ENCODE measurements around the gene DLK1.

Gene DLK1

DNA sequence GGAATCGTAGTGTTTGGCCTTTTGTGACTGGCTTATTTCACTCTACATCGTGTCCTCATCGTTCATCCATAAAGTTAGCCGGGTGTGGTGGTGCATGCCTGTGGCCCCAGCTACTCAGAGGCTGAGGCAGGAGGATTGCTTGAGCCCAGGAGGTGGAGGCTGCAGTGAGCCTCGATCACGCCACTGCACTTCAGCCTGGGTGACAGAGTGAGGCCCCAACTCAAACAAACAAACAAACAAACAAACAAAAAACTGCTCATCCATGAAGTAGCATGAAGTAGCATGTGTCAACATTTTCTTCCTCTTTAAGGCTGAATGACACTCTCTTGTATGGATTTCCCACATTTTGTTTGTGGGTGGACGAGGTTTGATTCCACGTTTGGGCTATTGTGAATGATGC, 55.3 kb downstream of the DLK1 start:
- TF ChIP-seq, protein P1, sequence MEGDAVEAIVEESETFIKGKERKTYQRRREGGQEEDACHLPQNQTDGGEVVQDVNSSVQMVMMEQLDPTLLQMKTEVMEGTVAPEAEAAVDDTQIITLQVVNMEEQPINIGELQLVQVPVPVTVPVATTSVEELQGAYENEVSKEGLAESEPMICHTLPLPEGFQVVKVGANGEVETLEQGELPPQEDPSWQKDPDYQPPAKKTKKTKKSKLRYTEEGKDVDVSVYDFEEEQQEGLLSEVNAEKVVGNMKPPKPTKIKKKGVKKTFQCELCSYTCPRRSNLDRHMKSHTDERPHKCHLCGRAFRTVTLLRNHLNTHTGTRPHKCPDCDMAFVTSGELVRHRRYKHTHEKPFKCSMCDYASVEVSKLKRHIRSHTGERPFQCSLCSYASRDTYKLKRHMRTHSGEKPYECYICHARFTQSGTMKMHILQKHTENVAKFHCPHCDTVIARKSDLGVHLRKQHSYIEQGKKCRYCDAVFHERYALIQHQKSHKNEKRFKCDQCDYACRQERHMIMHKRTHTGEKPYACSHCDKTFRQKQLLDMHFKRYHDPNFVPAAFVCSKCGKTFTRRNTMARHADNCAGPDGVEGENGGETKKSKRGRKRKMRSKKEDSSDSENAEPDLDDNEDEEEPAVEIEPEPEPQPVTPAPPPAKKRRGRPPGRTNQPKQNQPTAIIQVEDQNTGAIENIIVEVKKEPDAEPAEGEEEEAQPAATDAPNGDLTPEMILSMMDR (IDR thresholded peaks at IDR 0.05; ENCODE audit: low read depth, low read length, missing control alignments) = no peak
- Histone ChIP-seq H3K36me3 (replicated peaks) (no peaks in the 10 kb centered on the region), H3K27me3 (replicated peaks) (no peaks in the 10 kb centered on the region), H3K27ac (no peak overlapping the region), H3K4me3 (ENCODE audit: low read depth, low read length) (no peak overlapping the region)
- in situ Hi-C loops (cut with HindIII; ENCODE audit: low pct_ligation_motif_present, low sequenced_read_pairs) = no loop called here
- no peak for DNase-seq

DNA sequence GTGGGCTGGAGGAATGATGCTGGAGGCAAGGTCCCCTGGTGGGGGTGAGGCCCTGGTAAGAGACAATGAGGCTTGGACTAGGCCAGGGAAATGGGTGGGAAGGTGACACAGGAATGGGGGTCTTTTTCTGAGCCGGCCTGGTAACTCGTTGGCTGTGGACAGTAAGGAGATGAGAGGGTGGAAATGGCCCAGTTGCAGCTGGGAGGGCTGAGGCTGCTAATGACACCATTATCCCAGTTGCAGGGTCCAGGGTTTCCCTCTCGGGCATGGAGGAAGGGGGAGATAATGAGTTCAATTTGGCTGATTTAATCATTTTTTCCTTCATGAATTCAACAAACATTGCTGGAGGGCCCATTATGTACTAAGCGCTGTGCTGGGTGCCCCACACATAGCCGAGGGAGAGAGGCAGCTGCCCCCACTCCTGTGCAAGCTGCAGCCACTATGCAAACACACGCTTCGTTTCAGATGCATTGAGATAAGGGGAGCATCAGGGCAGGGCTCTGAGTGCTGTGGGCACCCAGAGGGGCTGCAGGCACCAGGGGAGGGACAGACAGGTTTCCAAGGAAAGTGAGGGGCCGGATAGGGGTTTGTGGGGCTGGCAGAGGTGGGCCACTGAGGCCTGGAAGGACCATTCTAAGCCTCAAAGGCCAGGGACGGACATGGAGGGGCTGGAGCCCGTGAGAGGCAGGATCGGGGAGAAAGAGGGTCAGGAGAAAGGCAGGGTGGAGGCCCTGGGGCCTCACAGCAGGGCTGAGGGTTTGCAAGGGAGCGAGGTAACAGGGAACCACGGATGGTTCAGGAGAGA, 56.0 kb downstream of the DLK1 start:
- Histone ChIP-seq H3K36me3 (replicated peaks) (no peaks in the 10 kb centered on the region), H3K27ac (no peak overlapping the region), H3K4me3 (ENCODE audit: low read depth, low read length) (no peak overlapping the region), H3K27me3 (replicated peaks) (no peaks in the 10 kb centered on the region)
- TF ChIP-seq, protein P1 (IDR thresholded peaks at IDR 0.05; ENCODE audit: low read depth, low read length, missing control alignments) = no peak
- in situ Hi-C loops (cut with HindIII; ENCODE audit: low pct_ligation_motif_present, low sequenced_read_pairs) = no loop called here
- DNase-seq = no peak

DNA sequence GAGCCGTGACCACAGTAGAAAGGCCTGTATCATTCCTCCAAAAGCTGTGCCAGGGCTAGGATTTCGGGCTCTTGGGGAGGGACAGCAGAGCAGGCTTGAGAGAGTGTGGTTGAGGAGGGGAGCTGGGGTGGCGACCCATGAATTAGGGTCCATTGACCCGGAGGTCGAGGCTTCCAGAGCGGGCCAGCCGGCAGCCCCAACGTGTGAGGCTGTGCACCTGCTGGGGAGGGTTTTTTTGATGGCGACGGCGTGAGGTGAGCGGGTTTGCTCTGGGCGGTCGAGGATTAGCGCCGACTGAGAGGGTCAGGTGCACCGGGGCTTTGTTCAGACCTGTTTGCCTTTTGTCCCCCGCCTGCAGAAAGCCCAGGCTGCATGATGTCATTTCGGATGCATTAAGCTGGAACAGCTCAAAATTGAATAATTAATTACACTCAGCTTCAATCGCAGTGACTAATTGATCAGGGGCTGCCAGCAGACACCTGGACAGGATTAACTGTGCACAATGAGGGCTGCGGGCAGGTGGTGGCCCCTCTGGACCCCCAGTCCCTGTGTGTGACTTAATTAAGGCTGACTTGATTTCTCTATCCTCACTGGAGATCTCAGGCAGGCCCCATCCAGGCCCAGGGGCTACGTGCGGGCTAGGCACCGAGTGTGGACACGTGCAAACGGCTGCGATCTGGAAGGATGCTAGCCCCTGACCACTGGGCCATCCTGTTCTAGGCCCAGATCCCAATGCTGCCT, 57.1 kb downstream of the DLK1 start:
- in situ Hi-C loops (cut with HindIII; ENCODE audit: low pct_ligation_motif_present, low sequenced_read_pairs) = no loop called here
- Histone ChIP-seq H3K36me3 (replicated peaks) (no peaks in the 10 kb centered on the region), H3K27ac (no peak overlapping the region), H3K27me3 (replicated peaks) (no peaks in the 10 kb centered on the region), H3K4me3 (ENCODE audit: low read depth, low read length) (no peak overlapping the region)
- TF ChIP-seq, protein P1 (IDR thresholded peaks at IDR 0.05; ENCODE audit: low read depth, low read length, missing control alignments) = no peak
- no peak for DNase-seq

DNA sequence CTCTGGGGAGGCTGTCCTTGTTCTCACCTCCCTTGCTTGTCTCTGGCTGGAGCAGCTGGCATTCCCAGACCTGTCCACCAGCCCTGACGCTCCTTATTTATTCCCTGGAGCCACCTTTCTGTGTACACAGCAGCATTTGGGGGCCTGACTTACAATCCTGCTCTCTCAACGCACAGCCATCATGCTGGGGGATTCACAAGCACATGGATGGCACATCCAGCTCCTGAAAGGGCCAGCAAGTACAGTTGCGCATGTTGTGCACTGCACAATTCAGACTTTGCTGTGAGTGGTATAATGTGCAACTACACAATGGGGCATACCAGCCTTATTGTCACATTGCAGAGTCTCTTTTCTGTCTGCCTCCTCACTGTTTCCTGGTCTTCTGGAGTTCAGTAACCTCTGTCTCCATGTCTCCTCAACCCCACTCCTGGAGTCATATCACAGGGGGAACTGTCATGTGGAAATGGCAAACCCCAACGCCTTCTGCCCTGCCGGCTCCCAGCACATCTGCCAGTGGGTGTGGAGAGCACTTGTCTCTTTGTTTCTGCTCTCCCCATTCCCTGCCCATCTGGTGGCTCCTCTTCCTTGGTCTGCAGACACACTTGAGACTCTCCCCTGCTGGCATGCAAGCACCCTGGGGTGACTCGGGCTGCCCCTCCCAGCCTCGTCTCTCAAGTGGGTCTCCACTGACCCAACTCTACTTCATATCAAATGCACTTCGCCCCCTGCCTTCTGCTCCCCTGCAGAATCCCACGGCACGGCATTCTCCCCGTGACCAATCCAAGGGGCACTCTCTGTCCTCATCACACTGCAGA, 58.0 kb downstream of the DLK1 start:
- in situ Hi-C loops (cut with HindIII; ENCODE audit: low pct_ligation_motif_present, low sequenced_read_pairs) = no loop called here
- H3K27ac ChIP-seq = no peak overlapping the region
- H3K27me3 ChIP-seq (replicated peaks) = no peaks in the 10 kb centered on the region
- DNase-seq = no peak
- no peak overlapping the region for H3K4me3 ChIP-seq (ENCODE audit: low read depth, low read length)
- H3K36me3 ChIP-seq (replicated peaks) = no peaks in the 10 kb centered on the region
- TF ChIP-seq, protein P1 (IDR thresholded peaks at IDR 0.05; ENCODE audit: low read depth, low read length, missing control alignments) = no peak

DNA sequence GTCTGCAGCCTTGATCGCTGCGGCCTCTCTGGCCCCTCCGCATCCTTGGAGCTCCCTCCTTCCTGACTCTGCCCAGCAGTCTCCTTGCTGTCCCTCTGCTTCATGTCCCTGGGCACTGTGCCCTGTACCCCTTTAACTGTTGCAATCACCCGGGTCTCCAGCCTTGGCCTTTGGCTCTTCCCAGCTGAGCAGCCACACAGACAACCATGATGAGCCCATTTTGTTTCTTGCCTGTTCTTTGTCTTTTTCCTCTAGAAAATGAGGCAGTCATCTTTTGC, 58.6 kb downstream of the DLK1 start:
- TF ChIP-seq, protein P1 (IDR thresholded peaks at IDR 0.05; ENCODE audit: low read depth, low read length, missing control alignments) = no peak
- in situ Hi-C loops (cut with HindIII; ENCODE audit: low pct_ligation_motif_present, low sequenced_read_pairs) = no loop called here
- no peak for DNase-seq
- Histone ChIP-seq H3K4me3 (ENCODE audit: low read depth, low read length) (no peak overlapping the region), H3K27ac (no peak overlapping the region), H3K27me3 (replicated peaks) (no peaks in the 10 kb centered on the region), H3K36me3 (replicated peaks) (no peaks in the 10 kb centered on the region)
